Measurements from ENCODE around the gene CFAP45. TPM values are rescaled to one million over a fixed set of nuclear protein-coding genes. Genes with fewer than 3 reads are reported as not detected.

The CFAP45 gene
- total and polyA plus RNA-seq, 2 experiments from 2014 or later = 0.43 TPM; not detected in 1

- DNase-seq (ENCODE audit: low spot score) = no peak
- Histone ChIP-seq H3K36me3 (replicated peaks; ENCODE audit: insufficient read depth, low read depth) (no peaks in the 10 kb centered on the region), H2AFZ (no peak overlapping the region), H3K4me2 (no peak overlapping the region), H3K27me3 (no peaks in the 10 kb centered on the region), H3K4me1 (ENCODE audit: insufficient read depth) (peaks cover 37% of the 10 kb centered on the region), H3K27ac (no peak overlapping the region), H3K9me3 (ENCODE audit: low read depth) (no peaks in the 10 kb centered on the region), H4K20me1 (ENCODE audit: insufficient read depth, poor library complexity, severe bottlenecking) (no peaks in the 10 kb centered on the region), H3K79me2 (no peaks in the 10 kb centered on the region), H3K9me2 (replicated peaks; ENCODE audit: insufficient read depth) (no peaks in the 10 kb centered on the region), H3K4me3 (no peak overlapping the region)
- TF ChIP-seq EZH2phosphoT487 (IDR thresholded peaks at IDR 0.05; ENCODE audit: low read depth, severe bottlenecking, unreplicated experiment) (no peak), EZH2 (IDR thresholded peaks at IDR 0.05; ENCODE audit: borderline replicate concordance) (no peak)
- TF ChIP-seq, protein P1, sequence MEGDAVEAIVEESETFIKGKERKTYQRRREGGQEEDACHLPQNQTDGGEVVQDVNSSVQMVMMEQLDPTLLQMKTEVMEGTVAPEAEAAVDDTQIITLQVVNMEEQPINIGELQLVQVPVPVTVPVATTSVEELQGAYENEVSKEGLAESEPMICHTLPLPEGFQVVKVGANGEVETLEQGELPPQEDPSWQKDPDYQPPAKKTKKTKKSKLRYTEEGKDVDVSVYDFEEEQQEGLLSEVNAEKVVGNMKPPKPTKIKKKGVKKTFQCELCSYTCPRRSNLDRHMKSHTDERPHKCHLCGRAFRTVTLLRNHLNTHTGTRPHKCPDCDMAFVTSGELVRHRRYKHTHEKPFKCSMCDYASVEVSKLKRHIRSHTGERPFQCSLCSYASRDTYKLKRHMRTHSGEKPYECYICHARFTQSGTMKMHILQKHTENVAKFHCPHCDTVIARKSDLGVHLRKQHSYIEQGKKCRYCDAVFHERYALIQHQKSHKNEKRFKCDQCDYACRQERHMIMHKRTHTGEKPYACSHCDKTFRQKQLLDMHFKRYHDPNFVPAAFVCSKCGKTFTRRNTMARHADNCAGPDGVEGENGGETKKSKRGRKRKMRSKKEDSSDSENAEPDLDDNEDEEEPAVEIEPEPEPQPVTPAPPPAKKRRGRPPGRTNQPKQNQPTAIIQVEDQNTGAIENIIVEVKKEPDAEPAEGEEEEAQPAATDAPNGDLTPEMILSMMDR (IDR thresholded peaks at IDR 0.05; ENCODE audit: poor library complexity) = no peak
- WGBS (ENCODE audit: low lambda C conversion rate, missing lambda C conversion rate) = 97% methylated on average over 11 of the region's 11 CpGs
Observed at GRCh38 chr1:159935305-159935704, 35.3 kb upstream of the CFAP45 start.

- Histone ChIP-seq H3K79me2 (no peaks in the 10 kb centered on the region), H3K4me2 (no peak overlapping the region), H3K36me3 (replicated peaks; ENCODE audit: insufficient read depth, low read depth) (no peaks in the 10 kb centered on the region), H2AFZ (no peak overlapping the region), H3K27ac (no peak overlapping the region), H3K9me2 (replicated peaks; ENCODE audit: insufficient read depth) (no peaks in the 10 kb centered on the region), H3K9me3 (ENCODE audit: low read depth) (no peaks in the 10 kb centered on the region), H3K27me3 (no peaks in the 10 kb centered on the region), H3K4me3 (no peak overlapping the region), H4K20me1 (ENCODE audit: insufficient read depth, poor library complexity, severe bottlenecking) (no peaks in the 10 kb centered on the region), H3K4me1 (ENCODE audit: insufficient read depth) (peaks cover 29% of the 10 kb centered on the region)
- TF ChIP-seq EZH2phosphoT487 (IDR thresholded peaks at IDR 0.05; ENCODE audit: low read depth, severe bottlenecking, unreplicated experiment) (no peak), EZH2 (IDR thresholded peaks at IDR 0.05; ENCODE audit: borderline replicate concordance) (no peak)
- TF ChIP-seq, protein P1 (IDR thresholded peaks at IDR 0.05; ENCODE audit: poor library complexity) = no peak
- 94% methylated on average over 9 of the region's 14 CpGs for WGBS (ENCODE audit: low lambda C conversion rate, missing lambda C conversion rate)
- DNase-seq (ENCODE audit: low spot score) = no peak
Observed at GRCh38 chr1:159934136-159935039, 34.4 kb upstream of the CFAP45 start.

DNA sequence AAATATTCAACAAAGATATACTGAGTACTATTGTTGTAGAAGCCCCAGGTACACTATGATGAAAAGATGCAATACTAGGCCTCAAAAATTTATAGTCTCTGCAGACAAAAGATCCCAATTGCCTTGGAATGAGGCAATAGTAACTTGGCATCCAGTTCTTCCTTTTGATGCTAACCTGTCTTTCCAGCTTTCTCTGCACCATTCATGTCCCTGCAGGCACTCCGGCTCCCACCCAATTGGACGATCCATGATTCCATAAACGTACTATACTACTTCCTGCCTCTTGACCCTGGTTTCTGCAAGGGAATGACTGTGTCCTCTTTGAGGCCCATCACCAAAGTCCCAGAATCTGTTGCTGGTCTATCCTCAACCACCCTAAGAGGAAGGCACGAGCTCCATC is 33.4 kb upstream of the CFAP45 start:
- H4K20me1 ChIP-seq (ENCODE audit: insufficient read depth, poor library complexity, severe bottlenecking) = no peaks in the 10 kb centered on the region
- WGBS (ENCODE audit: low lambda C conversion rate, missing lambda C conversion rate) = 91% methylated on average over 4 of the region's 4 CpGs
- H3K79me2 ChIP-seq = no peaks in the 10 kb centered on the region
- no peak overlapping the region for H2AFZ ChIP-seq
- no peak overlapping the region for H3K4me2 ChIP-seq
- no peak overlapping the region for H3K27ac ChIP-seq
- DNase-seq (ENCODE audit: low spot score) = no peak
- no peaks in the 10 kb centered on the region for H3K36me3 ChIP-seq (replicated peaks; ENCODE audit: insufficient read depth, low read depth)
- H3K9me3 ChIP-seq (ENCODE audit: low read depth) = no peaks in the 10 kb centered on the region
- no peaks in the 10 kb centered on the region for H3K27me3 ChIP-seq
- H3K4me1 ChIP-seq (ENCODE audit: insufficient read depth) = peaks cover 18% of the 10 kb centered on the region
- TF ChIP-seq EZH2 (IDR thresholded peaks at IDR 0.05; ENCODE audit: borderline replicate concordance) = no peak
- TF ChIP-seq, protein P1 (IDR thresholded peaks at IDR 0.05; ENCODE audit: poor library complexity) = no peak
- no peak for TF ChIP-seq EZH2phosphoT487 (IDR thresholded peaks at IDR 0.05; ENCODE audit: low read depth, severe bottlenecking, unreplicated experiment)
- no peaks in the 10 kb centered on the region for H3K9me2 ChIP-seq (replicated peaks; ENCODE audit: insufficient read depth)
- no peak overlapping the region for H3K4me3 ChIP-seq
